Neural cell (in vitro differentiated cells): ENCODE measurements around the gene CA11. TPM values are rescaled to one million over a fixed set of nuclear protein-coding genes. Genes with fewer than 3 reads are reported as not detected.

ENCODE experiments used
- H2AFZ ChIP-seq: fragments of 200-600, 300-800 bp; sonication (generic), shearing (Covaris generic); 2 replicates; pipeline ENCODE4 v1.6.0; 2014; ENCODE audit warnings: low read depth, mild to moderate bottlenecking, antibody characterized with exemption, low read length, moderate library complexity
- H3F3A ChIP-seq: fragments of 200-600 bp; shearing (Covaris generic); 2 replicates; pipeline ENCODE4 v1.6.1; 2016; ENCODE audit warnings: mild to moderate bottlenecking, moderate library complexity, mixed read lengths, antibody characterized with exemption, low read length; ENCODE audit not compliant: insufficient read depth, poor library complexity, severe bottlenecking
- H3K27ac ChIP-seq: fragments of 200-600, 300-800 bp; sonication (generic), shearing (Covaris generic); 2 replicates; pipeline ENCODE4 v1.5.1; 2014; ENCODE audit warnings: mild to moderate bottlenecking, low read length, moderate library complexity
- H3K27me3 ChIP-seq: fragments of 300-800, 200-600 bp; sonication (generic), shearing (Covaris generic); 2 replicates; pipeline ENCODE4 v1.6.0; 2014; ENCODE audit warnings: mild to moderate bottlenecking, low read depth, low read length, moderate library complexity; ENCODE audit not compliant: insufficient read depth
- H3K36me3 ChIP-seq: fragments of 300-800, 200-600 bp; sonication (generic), shearing (Covaris generic); 2 replicates; pipeline ENCODE4 v1.5.1; 2014; ENCODE audit warnings: mild to moderate bottlenecking, antibody characterized with exemption, low read length, moderate library complexity; ENCODE audit not compliant: insufficient read depth
- H3K4me2 ChIP-seq: fragments of 300-800, 200-600 bp; sonication (generic), shearing (Covaris generic); 2 replicates; pipeline ENCODE4 v1.6.0; 2014; ENCODE audit warnings: mild to moderate bottlenecking, low read length
- H3K4me3 ChIP-seq: fragments of 300-800, 200-600 bp; sonication (generic), shearing (Covaris generic); 2 replicates; pipeline ENCODE4 v1.5.1; 2014; ENCODE audit warnings: mild to moderate bottlenecking, low read length, moderate library complexity
- H3K79me2 ChIP-seq: fragments of 200-600 bp; shearing (Covaris generic); replicated peaks from 2 replicates; pipeline ENCODE4 v1.6.0; 2014; ENCODE audit warnings: mild to moderate bottlenecking, low read length, moderate library complexity; ENCODE audit not compliant: insufficient read depth
- H3K9ac ChIP-seq: fragments of 300-800, 200-600 bp; sonication (generic), shearing (Covaris generic); 2 replicates; pipeline ENCODE4 v1.6.1; 2016; ENCODE audit warnings: mild to moderate bottlenecking, low read length, mixed read lengths
- H3K9me2 ChIP-seq: fragments of 200-600 bp; shearing (Covaris generic); 2 replicates; pipeline ENCODE4 v1.6.1; 2016; ENCODE audit warnings: mild to moderate bottlenecking, low read length, mixed read lengths; ENCODE audit not compliant: insufficient read depth
- H3K9me3 ChIP-seq: fragments of 200-600, 300-800 bp; sonication (generic), shearing (Covaris generic); 2 replicates; pipeline ENCODE4 v1.6.1; 2016; ENCODE audit warnings: mild to moderate bottlenecking, mixed run types, low read length, moderate library complexity, mixed read lengths
- H4K20me1 ChIP-seq: fragments of 200-600 bp; shearing (Covaris generic); 2 replicates; pipeline ENCODE4 v1.6.1; 2016; ENCODE audit warnings: mild to moderate bottlenecking, mixed run types; ENCODE audit not compliant: insufficient read depth
- CTCF ChIP-seq: fragments of 450-650 bp; IDR thresholded peaks from 2 replicates; pipeline ENCODE4 v1.5.1; 2014; ENCODE audit warnings: antibody characterized with exemption, mild to moderate bottlenecking, moderate library complexity; ENCODE audit not compliant: poor library complexity, severe bottlenecking
- EP300 ChIP-seq: fragments of 450-650 bp; conservative IDR thresholded peaks from 2 replicates; pipeline ENCODE4 v1.6.1; 2014; ENCODE audit warnings: antibody characterized with exemption, mild to moderate bottlenecking, moderate library complexity; ENCODE audit not compliant: poor library complexity, severe bottlenecking
- EZH2 ChIP-seq: fragments of 200-600, 300-800 bp; shearing (Covaris generic), sonication (generic); IDR thresholded peaks from 2 replicates; pipeline ENCODE4 v1.6.1; 2014; ENCODE audit warnings: antibody characterized with exemption, low read length, borderline replicate concordance, mild to moderate bottlenecking; ENCODE audit not compliant: insufficient read depth, poor library complexity, severe bottlenecking
- MXI1 ChIP-seq: fragments of 450-650 bp; conservative IDR thresholded peaks from 2 replicates; pipeline ENCODE4 v1.6.1; 2014; ENCODE audit warnings: antibody characterized with exemption, mild to moderate bottlenecking; ENCODE audit not compliant: poor library complexity, severe bottlenecking
- POLR2AphosphoS5 ChIP-seq: IDR thresholded peaks from 2 replicates; pipeline ENCODE4 v1.6.1; 2012
- RAD21 ChIP-seq: fragments of 450-650 bp; conservative IDR thresholded peaks from 2 replicates; pipeline ENCODE4 v1.6.1; 2014; ENCODE audit warnings: antibody characterized with exemption, mild to moderate bottlenecking, moderate library complexity
- REST ChIP-seq: IDR thresholded peaks from 2 replicates; pipeline ENCODE4 v1.6.1; 2012; ENCODE audit warnings: borderline replicate concordance
- SMC3 ChIP-seq: fragments of 450-650 bp; conservative IDR thresholded peaks from 2 replicates; pipeline ENCODE4 v1.6.1; 2014; ENCODE audit warnings: antibody characterized with exemption, mild to moderate bottlenecking, moderate library complexity; ENCODE audit not compliant: poor library complexity
- TAF1 ChIP-seq: IDR thresholded peaks from 2 replicates; pipeline ENCODE4 v1.6.1; 2012; ENCODE audit warnings: low read depth
- polyA plus RNA-seq: library from polyadenylated mRNA; depleted of rRNA; stranded (reverse); fragments of >200 nt; gene quantifications from 2 replicates; pipeline ENCODE4 v1.2.3, GENCODE V29; 2014

The CA11 gene
- polyA plus RNA-seq, 1 donor from 2014 or later = 108 TPM

- H3K4me2 ChIP-seq = peak overlapping the region; percentile 62
- no peak overlapping the region for H2AFZ ChIP-seq
- no peaks in the 10 kb centered on the region for H3K9me2 ChIP-seq
- no peaks in the 10 kb centered on the region for H3K27me3 ChIP-seq
- H3K27ac ChIP-seq = no peak overlapping the region
- H3F3A ChIP-seq = no peaks in the 10 kb centered on the region
- TF ChIP-seq POLR2AphosphoS5 = no peak
- TF ChIP-seq CTCF = no peak
- TF ChIP-seq REST = no peak
- no peak for TF ChIP-seq EP300
- TF ChIP-seq EZH2 = no peak
- TF ChIP-seq SMC3 = no peak
- no peak for TF ChIP-seq TAF1
- no peaks in the 10 kb centered on the region for H4K20me1 ChIP-seq
- H3K9ac ChIP-seq = peak overlapping the region; percentile 91
- H3K4me3 ChIP-seq = peak overlapping the region; percentile 74
- no peaks in the 10 kb centered on the region for H3K9me3 ChIP-seq
- no peaks in the 10 kb centered on the region for H3K79me2 ChIP-seq
- H3K36me3 ChIP-seq = no peaks in the 10 kb centered on the region
These were observed 1.6 kb downstream of the CA11 start for GRCh38 chr19:48644355-48644754.

- H3K79me2 ChIP-seq = no peaks in the 10 kb centered on the region
- H3K9me3 ChIP-seq = no peaks in the 10 kb centered on the region
- no peaks in the 10 kb centered on the region for H3K36me3 ChIP-seq
- no peak overlapping the region for H3K9ac ChIP-seq
- H3K9me2 ChIP-seq = no peaks in the 10 kb centered on the region
- no peak overlapping the region for H3K4me3 ChIP-seq
- no peak overlapping the region for H2AFZ ChIP-seq
- H3K27ac ChIP-seq = no peak overlapping the region
- H3K27me3 ChIP-seq = no peaks in the 10 kb centered on the region
- TF ChIP-seq EP300 (no peak), TAF1 (no peak), MXI1 (no peak), REST (no peak), SMC3 (no peak), POLR2AphosphoS5 (no peak), RAD21 (no peak), EZH2 (no peak), CTCF (no peak)
- H3K4me2 ChIP-seq = no peak overlapping the region
- no peaks in the 10 kb centered on the region for H4K20me1 ChIP-seq
- H3F3A ChIP-seq = peaks cover 8% of the 10 kb centered on the region
These were observed 3.1 kb downstream of the CA11 start for GRCh38 chr19:48642862-48643261.
